H9 (cell line): ENCODE data around the gene CDC42EP3. TPM values are rescaled to one million over a fixed set of nuclear protein-coding genes. Genes with fewer than 3 reads are reported as not detected.
A peak's percentile ranks its signal among the peaks of the same experiment; 100 is the strongest.

Experiments
- DNase-seq: peaks from one replicate; pipeline ENCODE4 v3.0.0-alpha.2; 2017
- H2AFZ ChIP-seq: one replicate; pipeline ENCODE4 v1.6.1; 2013; ENCODE audit warnings: mild to moderate bottlenecking, low read length, control low read depth, moderate library complexity
- H2AK5ac ChIP-seq: 2 replicates; pipeline ENCODE4 v1.6.1; 2013; ENCODE audit warnings: low read length, control low read depth, mixed read lengths; ENCODE audit not compliant: insufficient read length
- H2BK120ac ChIP-seq: one replicate; pipeline ENCODE4 v1.6.1; 2013; ENCODE audit warnings: low read depth, mild to moderate bottlenecking, low read length, control low read depth, inconsistent platforms; ENCODE audit not compliant: poor library complexity, severe bottlenecking
- H2BK12ac ChIP-seq: 2 replicates; pipeline ENCODE4 v1.6.1; 2013; ENCODE audit warnings: low read length, control low read depth, mixed read lengths, low read depth; ENCODE audit not compliant: insufficient read length
- H2BK15ac ChIP-seq: 2 replicates; pipeline ENCODE4 v1.6.1; 2013; ENCODE audit warnings: low read depth, low read length, control low read depth
- H2BK20ac ChIP-seq: one replicate; pipeline ENCODE4 v1.6.1; 2013; ENCODE audit warnings: low read depth, mild to moderate bottlenecking, low read length, control low read depth, inconsistent platforms; ENCODE audit not compliant: poor library complexity, severe bottlenecking
- H2BK5ac ChIP-seq: 2 replicates; pipeline ENCODE4 v1.6.1; 2013; ENCODE audit warnings: low read length, control low read depth, mixed read lengths; ENCODE audit not compliant: insufficient read length
- H3K14ac ChIP-seq: 2 replicates; pipeline ENCODE4 v1.6.1; 2013; ENCODE audit warnings: low read length, control low read depth; ENCODE audit not compliant: insufficient read depth
- H3K18ac ChIP-seq: 2 replicates; pipeline ENCODE4 v1.6.1; 2013; ENCODE audit warnings: low read depth, mild to moderate bottlenecking, mixed read lengths, low read length, control low read depth; ENCODE audit not compliant: insufficient read length
- H3K23ac ChIP-seq: 2 replicates; pipeline ENCODE4 v1.6.1; 2013; ENCODE audit warnings: low read length, control low read depth, mixed read lengths, low read depth; ENCODE audit not compliant: insufficient read length
- H3K23me2 ChIP-seq: 2 replicates; pipeline ENCODE4 v1.6.1; 2013; ENCODE audit warnings: low read depth, mild to moderate bottlenecking, mixed read lengths, low read length, control low read depth; ENCODE audit not compliant: insufficient read length, poor library complexity, severe bottlenecking
- H3K27ac ChIP-seq: 2 replicates; pipeline ENCODE4 v1.5.1; 2013; ENCODE audit warnings: low read length, control low read depth, mixed read lengths, low read depth; ENCODE audit not compliant: insufficient read length
- H3K27me3 ChIP-seq: 2 replicates; pipeline ENCODE4 v1.6.1; 2013; ENCODE audit warnings: low read length, control low read depth, inconsistent platforms; ENCODE audit not compliant: insufficient read depth
- H3K4ac ChIP-seq: 2 replicates; pipeline ENCODE4 v1.6.1; 2013; ENCODE audit warnings: low read depth, mild to moderate bottlenecking, control low read depth, inconsistent platforms, low read length, moderate library complexity
- H3K4me1 ChIP-seq: 2 replicates; pipeline ENCODE4 v1.6.1; 2013; ENCODE audit warnings: low read length, control low read depth, inconsistent platforms; ENCODE audit not compliant: insufficient read depth
- H3K4me2 ChIP-seq: 2 replicates; pipeline ENCODE4 v1.6.1; 2013; ENCODE audit warnings: low read length, control low read depth, mixed read lengths; ENCODE audit not compliant: insufficient read length, insufficient read depth
- H3K56ac ChIP-seq: 2 replicates; pipeline ENCODE4 v1.6.1; 2013; ENCODE audit warnings: low read depth, mild to moderate bottlenecking, mixed read lengths, low read length, control low read depth; ENCODE audit not compliant: insufficient read length
- H3K79me1 ChIP-seq: 2 replicates; pipeline ENCODE4 v1.6.1; 2013; ENCODE audit warnings: low read depth, mild to moderate bottlenecking, moderate library complexity, low read length, control low read depth, inconsistent platforms; ENCODE audit not compliant: insufficient read depth, poor library complexity, severe bottlenecking
- H3K79me2 ChIP-seq: 2 replicates; pipeline ENCODE4 v1.6.1; 2013; ENCODE audit warnings: low read length, control low read depth, inconsistent platforms; ENCODE audit not compliant: insufficient read depth
- H3K9ac ChIP-seq: 2 replicates; pipeline ENCODE4 v1.6.1; 2013; ENCODE audit warnings: low read length, control low read depth, mixed read lengths; ENCODE audit not compliant: insufficient read length; ENCODE audit errors: extremely low read depth
- H3K9me3 ChIP-seq: one replicate; pipeline ENCODE4 v1.6.1; 2013; ENCODE audit warnings: low read depth, low read length, inconsistent platforms; ENCODE audit not compliant: control insufficient read depth
- H3T11ph ChIP-seq: one replicate; pipeline ENCODE4 v1.6.1; 2013; ENCODE audit warnings: mild to moderate bottlenecking, low read length, control low read depth, inconsistent platforms
- H4K20me1 ChIP-seq: one replicate; pipeline ENCODE4 v1.6.1; 2013; ENCODE audit not compliant: control insufficient read depth, insufficient read length, insufficient read depth
- H4K5ac ChIP-seq: 2 replicates; pipeline ENCODE4 v1.6.1; 2013; ENCODE audit warnings: low read depth, mild to moderate bottlenecking, mixed read lengths, low read length, control low read depth; ENCODE audit not compliant: insufficient read length
- H4K8ac ChIP-seq: replicated peaks from 2 replicates; pipeline ENCODE4 v1.6.1; 2013; ENCODE audit warnings: low read length, control low read depth, mixed read lengths, low read depth; ENCODE audit not compliant: insufficient read length
- H4K91ac ChIP-seq: 2 replicates; pipeline ENCODE4 v1.6.1; 2013; ENCODE audit warnings: low read depth, mild to moderate bottlenecking, moderate library complexity, mixed read lengths, low read length, control low read depth; ENCODE audit not compliant: insufficient read length
- H3K27ac Mint-ChIP-seq, 3 experiments: 2 replicates in 2 of 3; 3 replicates in 1 of 3; pipeline ENCODE4 v1.8.0; 2020 to 2021; ENCODE audit warnings: mixed read lengths in 3 of 3, mild to moderate bottlenecking in 1 of 3, moderate library complexity in 1 of 3
- H3K27me3 Mint-ChIP-seq: 2 replicates; pipeline ENCODE4 v1.8.0; 2021; ENCODE audit warnings: low read depth, mild to moderate bottlenecking, moderate library complexity, mixed read lengths
- H3K36me3 Mint-ChIP-seq, 3 experiments: 2 replicates in 2 of 3; 3 replicates in 1 of 3; pipeline ENCODE4 v1.8.0; 2020 to 2021; ENCODE audit warnings: low read depth in 3 of 3, mixed read lengths in 3 of 3; ENCODE audit not compliant: insufficient read depth in 1 of 3
- H3K4me1 Mint-ChIP-seq, 2 experiments: 2 replicates each; pipeline ENCODE4 v1.8.0; 2020; ENCODE audit warnings: mixed read lengths in 2 of 2
- H3K4me3 Mint-ChIP-seq, 2 experiments: 2 replicates in 1 of 2; 3 replicates in 1 of 2; pipeline ENCODE4 v1.8.0; 2020 to 2021; ENCODE audit warnings: mild to moderate bottlenecking in 2 of 2, mixed read lengths in 2 of 2, moderate library complexity in 1 of 2
- H3K9me3 Mint-ChIP-seq, 2 experiments: 2 replicates in 1 of 2; 3 replicates in 1 of 2; pipeline ENCODE4 v1.8.0; 2020; ENCODE audit warnings: mild to moderate bottlenecking in 2 of 2, mixed read lengths in 2 of 2, moderate library complexity in 1 of 2
- CTCF ChIP-seq: fragments of 200-600 bp; sonication (generic); conservative IDR thresholded peaks from 3 replicates; pipeline ENCODE4 v1.8.0; 2021; ENCODE audit warnings: antibody characterized with exemption, mild to moderate bottlenecking
- WGBS: extraction: QIAGEN DNeasy Blood & Tissue Kit; methylation state at CpG from one replicate; pipeline ENCODE4 v1.1.7; 2013; ENCODE audit warnings: missing lambda C conversion rate, low lambda C conversion rate, mixed read lengths; ENCODE audit not compliant: insufficient read length; ENCODE audit errors: extremely low coverage; 5-methylcytosine and 5-hydroxymethylcytosine counted together
- total RNA-seq: library from RNA; stranded (reverse); gene quantifications from 2 replicates; pipeline ENCODE4 v1.2.1, GENCODE V29; 2021

The CDC42EP3 gene
- total RNA-seq, 1 experiment from 2014 or later = 61.5 TPM

- H2AK5ac ChIP-seq = no peak overlapping the region
- TF ChIP-seq CTCF = no peak
- Mint-ChIP-seq H3K36me3 (no peaks in the 10 kb centered on the region), H3K4me1 (peaks cover 45 to 47% of the 10 kb centered on the region in 2 experiments), H3K27me3 (no peaks in the 10 kb centered on the region), H3K9me3 (no peaks in the 10 kb centered on the region), H3K4me3 (peak overlapping the region in 1 of 2 experiments; percentile 9; a peak in 1 of 5 replicates), H3K27ac (peak overlapping the region; percentile 2 to 96 (median 81); a peak in 5 of 7 replicates)
- no peaks in the 10 kb centered on the region for H3K79me1 ChIP-seq
- H2AFZ ChIP-seq = no peak overlapping the region
- H2BK12ac ChIP-seq = no peak overlapping the region
- H3K23ac ChIP-seq = no peak overlapping the region
- H3K4me2 ChIP-seq = no peak overlapping the region
- no peak for DNase-seq
- no peak overlapping the region for H3T11ph ChIP-seq
- H3K18ac ChIP-seq = no peak overlapping the region
- H4K91ac ChIP-seq = no peak overlapping the region
- no CpG with 5 or more reads among the region's 1 CpG for WGBS
- H3K14ac ChIP-seq = no peak overlapping the region
- no peak overlapping the region for H3K4ac ChIP-seq
- no peak overlapping the region for H3K56ac ChIP-seq
- H2BK5ac ChIP-seq = no peak overlapping the region
- no peaks in the 10 kb centered on the region for H3K79me2 ChIP-seq
- peaks cover 2% of the 10 kb centered on the region; the same call in 1 of the 2 replicates for H3K4me1 ChIP-seq
- H4K8ac ChIP-seq = no peak overlapping the region
- H2BK120ac ChIP-seq = no peak overlapping the region
- H3K27me3 ChIP-seq = no peaks in the 10 kb centered on the region
- H3K23me2 ChIP-seq = no peaks in the 10 kb centered on the region
- no peaks in the 10 kb centered on the region for H4K20me1 ChIP-seq
- H3K9ac ChIP-seq = no peak overlapping the region
- H4K5ac ChIP-seq = no peak overlapping the region
- no peaks in the 10 kb centered on the region for H3K9me3 ChIP-seq
- H2BK15ac ChIP-seq = no peak overlapping the region
- peak overlapping the region; percentile 66 for H3K27ac ChIP-seq
- no peak overlapping the region for H2BK20ac ChIP-seq
Measured at GRCh38 chr2:37676274-37676673, 4.8 kb upstream of the CDC42EP3 start.
